Measurements from ENCODE around the gene MYH10. TPM values are rescaled to one million over a fixed set of nuclear protein-coding genes. Genes with fewer than 3 reads are reported as not detected.

Gene MYH10
- total RNA-seq, 1 donor from 2014 or later: 83.3 TPM

DNA sequence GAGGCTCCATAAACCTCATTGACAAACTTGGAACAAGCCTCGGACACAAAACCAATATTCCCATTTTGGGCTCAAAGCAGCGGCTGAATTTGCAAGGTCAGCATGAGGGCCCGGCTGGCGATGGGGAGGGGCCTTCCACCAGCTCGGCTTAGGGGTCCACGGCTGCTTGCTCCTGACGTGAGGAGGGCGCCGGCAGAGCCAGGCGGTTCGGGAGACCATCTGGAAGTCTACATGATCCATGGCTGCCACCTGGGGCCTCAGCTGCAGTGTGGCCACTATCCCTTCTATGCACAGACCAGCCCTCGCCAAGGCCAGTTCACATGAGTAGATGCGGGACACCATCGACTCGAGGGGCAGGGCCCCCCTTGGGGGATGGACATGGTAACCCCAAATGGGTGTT is 155.7 kb downstream of the MYH10 start:
- TF ChIP-seq CTCF (IDR thresholded peaks at IDR 0.05): no peak
- Histone ChIP-seq H3K27ac (no peak overlapping the region), H3K4me3 (no peak overlapping the region), H3K27me3 (ENCODE audit: low read depth) (no peaks in the 10 kb centered on the region), H3K36me3 (peaks cover 93% of the 10 kb centered on the region), H3K9me3 (no peaks in the 10 kb centered on the region), H3K4me1 (peaks cover 14% of the 10 kb centered on the region)
- DNase-seq (no peak), ATAC-seq (no peak)
- intact Hi-C loops (cut with DNase I): no loop called here

GRCh38 chr17:8473451-8474192 is 156.9 kb downstream of the MYH10 start:
- Histone ChIP-seq H3K27me3 (ENCODE audit: low read depth) (no peaks in the 10 kb centered on the region), H3K36me3 (peaks cover 90% of the 10 kb centered on the region), H3K9me3 (no peaks in the 10 kb centered on the region), H3K4me3 (no peak overlapping the region), H3K4me1 (peaks cover 12% of the 10 kb centered on the region), H3K27ac (no peak overlapping the region)
- intact Hi-C loops (cut with DNase I): no loop called here
- no peak for TF ChIP-seq CTCF (IDR thresholded peaks at IDR 0.05)
- ATAC-seq: no peak
- DNase-seq: no peak

DNA sequence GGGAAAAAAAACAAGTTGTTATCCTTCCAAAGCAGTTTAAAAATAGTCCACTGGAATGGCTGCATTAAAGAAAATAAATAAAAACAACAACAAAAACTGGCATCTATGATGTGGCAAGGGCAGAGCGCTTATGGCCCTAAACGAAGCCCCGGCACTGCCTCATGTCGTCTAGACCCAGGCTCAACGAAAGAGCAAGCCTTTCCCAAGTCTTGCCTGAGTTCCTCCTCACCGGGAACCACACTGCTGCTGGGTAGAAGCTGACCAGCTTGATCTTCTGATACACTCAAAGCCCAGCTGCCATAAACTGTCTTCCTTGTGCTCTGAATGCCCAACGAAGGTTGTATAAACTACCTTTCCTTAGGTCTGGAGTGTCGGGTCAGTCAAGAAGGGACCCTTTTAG is 157.9 kb downstream of the MYH10 start:
- H3K27ac ChIP-seq: no peak overlapping the region
- no peaks in the 10 kb centered on the region for H3K27me3 ChIP-seq (ENCODE audit: low read depth)
- TF ChIP-seq CTCF (IDR thresholded peaks at IDR 0.05): no peak
- no peaks in the 10 kb centered on the region for H3K9me3 ChIP-seq
- H3K4me3 ChIP-seq: no peak overlapping the region
- no peak for DNase-seq
- intact Hi-C loops (cut with DNase I): no loop called here
- peaks cover 90% of the 10 kb centered on the region for H3K36me3 ChIP-seq
- H3K4me1 ChIP-seq: peaks cover 12% of the 10 kb centered on the region
- ATAC-seq: no peak

DNA sequence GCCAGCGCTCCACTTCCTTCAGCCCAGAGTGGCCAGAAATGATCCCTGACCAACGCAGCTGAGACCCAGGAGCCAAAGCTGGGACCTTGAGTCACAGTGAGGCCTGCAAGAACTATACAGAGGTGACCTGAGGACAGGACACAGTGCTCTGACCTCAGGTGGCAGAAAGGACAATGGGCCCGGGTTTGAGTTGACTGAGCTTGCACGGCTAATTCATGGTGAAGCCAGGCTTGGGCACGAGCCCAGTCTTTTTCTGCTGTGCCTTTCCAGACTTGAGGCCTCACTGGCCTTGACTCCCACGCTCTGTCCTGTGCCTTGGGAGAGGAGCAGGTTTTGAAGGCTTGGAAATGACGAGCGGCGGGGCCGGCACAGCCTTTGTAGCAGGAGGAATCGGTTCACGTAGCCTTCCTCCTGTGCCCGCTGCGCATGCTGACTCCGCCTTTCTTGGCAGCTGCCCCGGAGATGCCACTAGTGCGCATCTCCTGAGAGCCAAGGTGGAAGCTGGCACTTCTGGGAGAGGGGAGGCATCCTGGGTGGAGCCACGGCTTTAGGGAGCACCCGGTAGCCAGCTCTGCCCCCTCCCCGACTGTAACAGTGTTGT is 160.0 kb downstream of the MYH10 start:
- peaks cover 90% of the 10 kb centered on the region for H3K36me3 ChIP-seq
- no peaks in the 10 kb centered on the region for H3K9me3 ChIP-seq
- H3K4me1 ChIP-seq: peaks cover 12% of the 10 kb centered on the region
- ATAC-seq (peak; percentile 5 to 9), DNase-seq (no peak)
- no peaks in the 10 kb centered on the region for H3K27me3 ChIP-seq (ENCODE audit: low read depth)
- intact Hi-C loops (cut with DNase I): no loop called here
- H3K27ac ChIP-seq: no peak overlapping the region
- H3K4me3 ChIP-seq: no peak overlapping the region
- TF ChIP-seq CTCF (IDR thresholded peaks at IDR 0.05): no peak

GRCh38 chr17:8469964-8470363 is 160.6 kb downstream of the MYH10 start:
- Histone ChIP-seq H3K4me3 (no peak overlapping the region), H3K36me3 (peaks cover 90% of the 10 kb centered on the region), H3K9me3 (no peaks in the 10 kb centered on the region), H3K4me1 (peaks cover 16% of the 10 kb centered on the region), H3K27ac (no peak overlapping the region), H3K27me3 (ENCODE audit: low read depth) (no peaks in the 10 kb centered on the region)
- intact Hi-C loops (cut with DNase I): no loop called here
- DNase-seq: no peak
- no peak for TF ChIP-seq CTCF (IDR thresholded peaks at IDR 0.05)
- no peak for ATAC-seq

Measured in lower lobe of right lung (tissue), 2 donors.